Measurements from ENCODE around the gene CHI3L1. TPM values are rescaled to one million over a fixed set of nuclear protein-coding genes. Genes with fewer than 3 reads are reported as not detected.

Gene CHI3L1
- total RNA-seq, 1 donor from 2014 or later = not detected

DNA sequence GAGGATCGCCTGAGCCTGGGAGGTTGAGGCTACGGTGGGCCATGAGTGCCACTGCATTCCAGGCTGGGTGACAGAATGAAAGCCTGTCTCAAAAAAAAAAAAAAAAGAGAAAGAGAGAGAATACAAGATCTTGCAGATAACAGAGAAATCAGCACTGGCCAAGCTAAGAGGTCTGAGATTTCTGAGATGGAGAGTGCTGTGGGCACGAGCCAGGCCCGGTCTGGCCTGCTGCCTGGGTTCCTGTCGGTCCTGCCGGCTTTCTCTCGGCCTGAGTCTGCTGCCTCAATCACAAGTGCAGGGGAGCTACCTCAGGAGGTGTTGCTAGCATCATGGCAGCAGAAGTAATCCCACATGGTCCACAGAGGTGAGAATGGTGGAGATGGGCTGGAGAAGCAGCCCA is 40.0 kb downstream of the CHI3L1 start:
- Mint-ChIP-seq H3K9me3 (no peaks in the 10 kb centered on the region), H3K36me3 (ENCODE audit: low read depth) (no peaks in the 10 kb centered on the region), H3K4me1 (ENCODE audit: low read depth) (no peaks in the 10 kb centered on the region), H3K27me3 (ENCODE audit: low read depth) (peaks cover 4% of the 10 kb centered on the region), H3K4me3 (ENCODE audit: low read depth) (no peak overlapping the region), H3K27ac (no peak overlapping the region)
- intact Hi-C loops (cut with micrococcal nuclease) = no loop called here
- DNase-seq (ENCODE audit: low spot score) = no peak

GRCh38 chr1:203146042-203146369 is 40.5 kb downstream of the CHI3L1 start:
- intact Hi-C loops (cut with micrococcal nuclease) = no loop called here
- peaks cover 4% of the 10 kb centered on the region for H3K27me3 Mint-ChIP-seq (ENCODE audit: low read depth)
- H3K36me3 Mint-ChIP-seq (ENCODE audit: low read depth) = no peaks in the 10 kb centered on the region
- DNase-seq (ENCODE audit: low spot score) = no peak
- no peak overlapping the region for H3K4me3 Mint-ChIP-seq (ENCODE audit: low read depth)
- no peak overlapping the region for H3K27ac Mint-ChIP-seq
- H3K4me1 Mint-ChIP-seq (ENCODE audit: low read depth) = no peaks in the 10 kb centered on the region
- H3K9me3 Mint-ChIP-seq = no peaks in the 10 kb centered on the region

- no peak for DNase-seq (ENCODE audit: low spot score)
- intact Hi-C loops (cut with micrococcal nuclease) = no loop called here
- Mint-ChIP-seq H3K4me1 (ENCODE audit: low read depth) (no peaks in the 10 kb centered on the region), H3K9me3 (no peaks in the 10 kb centered on the region), H3K36me3 (ENCODE audit: low read depth) (no peaks in the 10 kb centered on the region), H3K27ac (no peak overlapping the region), H3K27me3 (ENCODE audit: low read depth) (peaks cover 4% of the 10 kb centered on the region), H3K4me3 (ENCODE audit: low read depth) (no peak overlapping the region)
Observed at GRCh38 chr1:203145321-203146041, 41.0 kb downstream of the CHI3L1 start.

DNA sequence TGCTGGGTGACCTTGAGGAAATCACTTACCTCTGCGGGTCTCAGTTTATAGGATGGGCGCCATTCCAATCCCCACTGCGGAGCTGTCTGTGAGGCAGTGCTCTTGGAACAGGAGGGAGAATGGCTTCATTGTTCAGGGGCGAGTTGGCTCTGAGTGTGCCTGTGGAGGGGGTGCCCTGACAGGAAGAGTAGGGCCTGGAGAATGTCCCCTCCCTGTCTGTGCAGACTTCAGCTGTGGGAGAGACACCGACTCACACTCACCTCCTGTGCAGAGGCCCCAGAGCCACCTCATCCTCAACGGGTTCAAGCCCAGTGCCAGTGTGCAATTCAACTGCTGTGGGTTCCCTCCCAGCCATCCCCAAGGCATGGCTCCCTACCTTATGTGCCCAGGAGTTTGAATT is 41.8 kb downstream of the CHI3L1 start:
- DNase-seq (ENCODE audit: low spot score) = no peak
- intact Hi-C loops (cut with micrococcal nuclease) = no loop called here
- Mint-ChIP-seq H3K9me3 (no peaks in the 10 kb centered on the region), H3K27ac (no peak overlapping the region), H3K27me3 (ENCODE audit: low read depth) (peaks cover 4% of the 10 kb centered on the region), H3K4me1 (ENCODE audit: low read depth) (no peaks in the 10 kb centered on the region), H3K36me3 (ENCODE audit: low read depth) (no peaks in the 10 kb centered on the region), H3K4me3 (ENCODE audit: low read depth) (no peak overlapping the region)

- Mint-ChIP-seq H3K9me3 (no peaks in the 10 kb centered on the region), H3K4me1 (ENCODE audit: low read depth) (no peaks in the 10 kb centered on the region), H3K27ac (no peak overlapping the region), H3K36me3 (ENCODE audit: low read depth) (no peaks in the 10 kb centered on the region), H3K4me3 (ENCODE audit: low read depth) (no peak overlapping the region), H3K27me3 (ENCODE audit: low read depth) (no peaks in the 10 kb centered on the region)
- no peak for DNase-seq (ENCODE audit: low spot score)
- intact Hi-C loops (cut with micrococcal nuclease) = no loop called here
Observed at GRCh38 chr1:203143641-203144040, 42.9 kb downstream of the CHI3L1 start.

DNA sequence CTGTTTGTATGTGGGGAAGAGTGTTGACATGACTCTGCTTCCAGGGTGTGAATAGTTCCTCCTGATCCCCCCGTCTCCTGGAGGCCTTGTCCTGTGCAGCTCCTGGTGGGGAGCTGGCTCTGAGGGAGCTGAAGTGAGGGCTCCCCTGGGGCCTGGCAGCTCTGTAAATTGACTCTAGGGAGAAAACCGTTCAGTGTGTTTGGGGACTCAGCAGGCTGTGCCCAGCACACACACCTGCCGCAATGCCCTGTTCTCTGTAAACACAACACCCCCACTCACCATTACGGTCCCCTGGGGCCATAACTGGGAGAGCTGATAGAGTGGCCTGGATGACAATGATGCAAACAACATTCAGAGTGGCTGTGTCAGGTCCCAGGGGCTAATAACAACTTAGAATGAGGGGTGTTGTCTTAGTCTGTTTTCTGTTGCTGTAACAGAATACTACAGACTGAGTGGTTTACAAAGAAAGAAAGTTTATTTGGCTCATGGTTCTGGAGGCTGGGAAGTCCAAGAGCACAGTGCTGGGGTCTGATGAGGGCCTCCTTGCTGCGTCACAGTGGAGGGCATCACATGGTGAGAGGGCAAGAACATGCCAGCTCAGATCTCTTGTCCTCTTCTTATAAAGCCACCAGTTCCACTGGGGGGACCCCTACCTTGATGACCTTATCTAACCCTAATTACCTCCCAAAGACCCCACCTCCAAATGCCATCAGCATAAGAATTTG is 43.7 kb downstream of the CHI3L1 start:
- intact Hi-C loops (cut with micrococcal nuclease) = no loop called here
- no peak overlapping the region for H3K4me3 Mint-ChIP-seq (ENCODE audit: low read depth)
- no peaks in the 10 kb centered on the region for H3K36me3 Mint-ChIP-seq (ENCODE audit: low read depth)
- H3K9me3 Mint-ChIP-seq = no peaks in the 10 kb centered on the region
- no peaks in the 10 kb centered on the region for H3K4me1 Mint-ChIP-seq (ENCODE audit: low read depth)
- no peak overlapping the region for H3K27ac Mint-ChIP-seq
- no peaks in the 10 kb centered on the region for H3K27me3 Mint-ChIP-seq (ENCODE audit: low read depth)
- no peak for DNase-seq (ENCODE audit: low spot score)

DNA sequence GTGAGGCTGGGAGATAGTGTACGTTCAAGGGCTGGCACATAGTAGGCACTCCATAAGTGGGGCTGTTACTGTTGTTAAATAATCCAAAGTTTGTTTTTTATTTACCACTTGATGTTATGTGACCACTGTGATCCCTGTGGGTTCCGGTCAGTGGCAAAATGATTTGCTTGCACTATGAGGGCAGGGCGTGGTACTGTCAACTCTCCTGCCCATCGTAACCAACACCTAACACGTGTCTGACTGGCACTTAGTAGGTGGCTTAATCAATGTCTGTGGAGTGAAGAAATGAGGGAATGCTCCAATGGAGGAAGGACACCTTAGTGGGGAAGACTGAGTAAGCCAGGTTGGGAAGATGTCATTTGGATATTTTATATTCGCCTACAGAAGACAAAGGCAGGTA is 44.4 kb downstream of the CHI3L1 start:
- Mint-ChIP-seq H3K27ac (no peak overlapping the region), H3K4me1 (ENCODE audit: low read depth) (no peaks in the 10 kb centered on the region), H3K9me3 (no peaks in the 10 kb centered on the region), H3K36me3 (ENCODE audit: low read depth) (no peaks in the 10 kb centered on the region), H3K4me3 (ENCODE audit: low read depth) (no peak overlapping the region), H3K27me3 (ENCODE audit: low read depth) (peaks cover 3% of the 10 kb centered on the region)
- no peak for DNase-seq (ENCODE audit: low spot score)
- intact Hi-C loops (cut with micrococcal nuclease) = no loop called here

DNA sequence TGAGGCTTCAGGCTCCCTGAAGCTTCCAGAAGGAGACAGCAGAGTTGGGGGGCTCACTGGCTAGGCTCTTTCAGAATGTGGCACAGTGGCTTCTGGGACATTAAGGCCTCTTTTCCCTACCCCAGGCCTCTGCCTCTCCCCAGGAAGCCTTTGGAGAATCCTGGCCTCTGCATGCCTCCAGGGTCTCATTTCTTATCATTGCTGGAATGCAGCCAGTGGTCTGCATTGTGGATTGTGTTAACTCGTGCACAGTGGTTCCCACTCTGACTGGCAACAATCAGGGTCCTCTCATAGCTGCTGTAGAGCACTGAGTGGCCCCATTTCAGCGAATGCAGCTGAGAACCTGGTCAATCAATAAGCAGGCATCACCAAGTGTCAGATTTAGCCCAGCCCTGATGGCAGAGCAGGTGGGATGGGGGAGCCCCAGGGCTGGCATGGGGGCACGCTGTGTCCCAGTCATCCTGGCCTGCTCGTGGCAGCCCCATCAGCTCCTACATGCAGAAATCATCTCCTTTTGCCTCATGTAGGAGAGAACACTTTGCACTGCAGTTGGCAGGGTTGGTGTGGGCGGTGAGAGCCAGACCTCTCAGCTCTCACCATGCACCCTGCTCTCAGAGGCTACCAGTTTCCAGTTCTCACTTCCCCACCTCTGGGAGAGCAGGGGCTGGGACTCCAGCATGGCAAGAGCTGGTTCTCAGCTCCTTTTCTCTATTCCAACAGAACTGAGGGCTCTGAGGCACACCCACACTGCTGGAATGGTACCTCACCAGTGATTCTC is 45.6 kb downstream of the CHI3L1 start:
- H3K9me3 Mint-ChIP-seq = no peaks in the 10 kb centered on the region
- no peaks in the 10 kb centered on the region for H3K36me3 Mint-ChIP-seq (ENCODE audit: low read depth)
- peaks cover 2% of the 10 kb centered on the region for H3K4me1 Mint-ChIP-seq (ENCODE audit: low read depth)
- H3K27me3 Mint-ChIP-seq (ENCODE audit: low read depth) = peaks cover 9% of the 10 kb centered on the region
- intact Hi-C loops (cut with micrococcal nuclease) = no loop called here
- H3K27ac Mint-ChIP-seq = no peak overlapping the region
- no peak overlapping the region for H3K4me3 Mint-ChIP-seq (ENCODE audit: low read depth)
- no peak for DNase-seq (ENCODE audit: low spot score)

- no peak for DNase-seq (ENCODE audit: low spot score)
- Mint-ChIP-seq H3K4me3 (ENCODE audit: low read depth) (no peak overlapping the region), H3K27ac (no peak overlapping the region), H3K36me3 (ENCODE audit: low read depth) (no peaks in the 10 kb centered on the region), H3K9me3 (no peaks in the 10 kb centered on the region), H3K4me1 (ENCODE audit: low read depth) (peaks cover 4% of the 10 kb centered on the region), H3K27me3 (ENCODE audit: low read depth) (peaks cover 11% of the 10 kb centered on the region)
- intact Hi-C loops (cut with micrococcal nuclease) = no loop called here
Observed at GRCh38 chr1:203139976-203140475, 46.5 kb downstream of the CHI3L1 start.

DNA sequence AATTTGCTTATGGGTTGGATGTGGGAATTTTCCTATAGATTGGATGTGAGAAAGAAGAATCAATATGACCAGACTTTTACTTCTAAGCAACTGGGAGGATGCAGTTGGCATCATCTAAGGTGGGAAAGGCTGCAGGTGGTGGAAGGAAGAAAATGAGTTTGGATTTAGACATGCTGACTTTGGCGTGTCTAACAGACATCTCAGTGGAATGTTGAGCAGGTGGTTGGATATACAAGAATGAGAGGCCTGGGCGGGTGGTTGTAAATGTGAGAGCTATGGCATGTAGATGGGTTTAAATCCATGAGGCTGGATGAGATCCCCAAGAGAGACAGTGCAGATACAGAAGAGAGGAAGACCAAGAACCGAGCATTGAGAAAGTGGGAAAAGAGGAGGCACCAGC is 48.4 kb downstream of the CHI3L1 start:
- Mint-ChIP-seq H3K27me3 (ENCODE audit: low read depth) (peaks cover 11% of the 10 kb centered on the region), H3K27ac (no peak overlapping the region), H3K9me3 (no peaks in the 10 kb centered on the region), H3K4me3 (ENCODE audit: low read depth) (no peak overlapping the region), H3K4me1 (ENCODE audit: low read depth) (peaks cover 4% of the 10 kb centered on the region), H3K36me3 (ENCODE audit: low read depth) (no peaks in the 10 kb centered on the region)
- DNase-seq (ENCODE audit: low spot score) = no peak
- intact Hi-C loops (cut with micrococcal nuclease) = no loop called here

DNA sequence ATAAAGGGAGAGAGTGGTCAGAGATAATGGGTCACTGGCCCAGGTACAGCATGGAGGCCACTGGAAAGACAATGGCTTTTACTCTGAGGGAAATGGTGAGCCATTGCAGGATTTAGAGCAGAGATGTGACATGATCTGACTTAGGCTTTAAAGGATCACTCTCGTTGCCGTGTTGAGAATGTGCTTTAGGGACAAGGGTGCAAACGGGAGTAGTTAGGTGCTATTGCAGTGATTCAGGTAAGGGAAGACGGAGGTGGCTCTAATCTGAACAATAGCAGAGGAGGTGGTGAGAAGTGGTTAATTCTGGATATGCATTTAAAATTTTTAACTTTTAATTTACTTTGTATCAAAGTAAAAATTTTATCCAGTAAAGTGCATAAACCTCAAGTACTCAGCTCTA is 49.2 kb downstream of the CHI3L1 start:
- no peaks in the 10 kb centered on the region for H3K36me3 Mint-ChIP-seq (ENCODE audit: low read depth)
- no peak for DNase-seq (ENCODE audit: low spot score)
- no peaks in the 10 kb centered on the region for H3K9me3 Mint-ChIP-seq
- H3K4me1 Mint-ChIP-seq (ENCODE audit: low read depth) = peaks cover 4% of the 10 kb centered on the region
- no peak overlapping the region for H3K4me3 Mint-ChIP-seq (ENCODE audit: low read depth)
- no peak overlapping the region for H3K27ac Mint-ChIP-seq
- peaks cover 11% of the 10 kb centered on the region for H3K27me3 Mint-ChIP-seq (ENCODE audit: low read depth)
- intact Hi-C loops (cut with micrococcal nuclease) = no loop called here

DNA sequence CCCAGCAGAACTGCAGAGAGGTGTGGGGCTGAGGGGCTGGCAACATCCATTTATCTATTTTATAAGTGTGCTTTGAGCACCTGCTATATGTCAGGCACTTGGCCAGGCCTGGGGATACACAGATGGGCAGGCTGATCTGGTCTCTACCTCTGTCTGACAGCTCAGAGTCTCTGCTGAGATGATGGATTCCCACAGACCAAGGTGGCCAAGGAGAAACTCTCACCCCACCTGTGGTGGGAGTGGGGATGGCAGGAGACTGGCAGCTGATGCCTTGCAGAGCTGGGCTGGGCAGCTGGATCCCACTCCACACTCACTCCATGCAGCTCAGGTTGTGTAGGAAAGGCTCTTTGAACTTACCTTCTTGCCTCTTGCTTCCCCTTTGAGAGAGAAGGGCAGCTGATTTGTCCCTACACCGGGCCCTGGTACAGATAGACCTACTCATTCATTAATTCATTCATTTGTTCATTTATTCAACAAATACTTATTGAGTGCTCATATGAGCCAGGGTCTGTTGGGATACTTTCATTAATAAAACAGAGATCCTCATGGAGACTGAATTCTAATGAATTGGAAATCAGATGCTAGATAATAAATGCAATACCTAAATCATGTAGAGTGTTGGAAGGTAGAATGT is 50.0 kb downstream of the CHI3L1 start:
- intact Hi-C loops (cut with micrococcal nuclease) = no loop called here
- peaks cover 11% of the 10 kb centered on the region for H3K27me3 Mint-ChIP-seq (ENCODE audit: low read depth)
- H3K9me3 Mint-ChIP-seq = no peaks in the 10 kb centered on the region
- peaks cover 4% of the 10 kb centered on the region for H3K4me1 Mint-ChIP-seq (ENCODE audit: low read depth)
- DNase-seq (ENCODE audit: low spot score) = no peak
- no peak overlapping the region for H3K27ac Mint-ChIP-seq
- H3K4me3 Mint-ChIP-seq (ENCODE audit: low read depth) = no peak overlapping the region
- no peaks in the 10 kb centered on the region for H3K36me3 Mint-ChIP-seq (ENCODE audit: low read depth)

Measured in activated T-helper 2 cell treated with anti-CD3 and anti-CD28 coated beads, Interferon-gamma antibody, Interleukin-2, Interleukin-4, amounts not matched to agents 10 μg/mL and 5 μg/mL and 100 μg/mL, durations not matched to agents 14 hours and 24 hours and 36 hours (primary cell).